ENCODE measurements around the gene DOCK1.

- TF ChIP-seq, protein P1, sequence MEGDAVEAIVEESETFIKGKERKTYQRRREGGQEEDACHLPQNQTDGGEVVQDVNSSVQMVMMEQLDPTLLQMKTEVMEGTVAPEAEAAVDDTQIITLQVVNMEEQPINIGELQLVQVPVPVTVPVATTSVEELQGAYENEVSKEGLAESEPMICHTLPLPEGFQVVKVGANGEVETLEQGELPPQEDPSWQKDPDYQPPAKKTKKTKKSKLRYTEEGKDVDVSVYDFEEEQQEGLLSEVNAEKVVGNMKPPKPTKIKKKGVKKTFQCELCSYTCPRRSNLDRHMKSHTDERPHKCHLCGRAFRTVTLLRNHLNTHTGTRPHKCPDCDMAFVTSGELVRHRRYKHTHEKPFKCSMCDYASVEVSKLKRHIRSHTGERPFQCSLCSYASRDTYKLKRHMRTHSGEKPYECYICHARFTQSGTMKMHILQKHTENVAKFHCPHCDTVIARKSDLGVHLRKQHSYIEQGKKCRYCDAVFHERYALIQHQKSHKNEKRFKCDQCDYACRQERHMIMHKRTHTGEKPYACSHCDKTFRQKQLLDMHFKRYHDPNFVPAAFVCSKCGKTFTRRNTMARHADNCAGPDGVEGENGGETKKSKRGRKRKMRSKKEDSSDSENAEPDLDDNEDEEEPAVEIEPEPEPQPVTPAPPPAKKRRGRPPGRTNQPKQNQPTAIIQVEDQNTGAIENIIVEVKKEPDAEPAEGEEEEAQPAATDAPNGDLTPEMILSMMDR (IDR thresholded peaks at IDR 0.05): no peak
- no peak for TF ChIP-seq ZFX (IDR thresholded peaks at IDR 0.05; ENCODE audit: borderline replicate concordance)
These were observed 581.1 kb downstream of the DOCK1 start for GRCh38 chr10:127486355-127486754.

All from 22Rv1 (cell line).